Measurements from ENCODE around the gene ANKHD1.

- TF ChIP-seq POLR2AphosphoS5 (IDR thresholded peaks at IDR 0.05) (no peak), CTCF (IDR thresholded peaks at IDR 0.05) (no peak)
Observed at GRCh38 chr5:140502834-140503233, 101.2 kb downstream of the ANKHD1 start.

Measured in prostate gland (tissue), 2 donors.